A673 (cell line): ENCODE data around the gene USP10. TPM values are rescaled to one million over a fixed set of nuclear protein-coding genes. Genes with fewer than 3 reads are reported as not detected.

Source experiments
- BruUV-seq: library from RNA; stranded (reverse); fragments of 400-500 nt; replicated peaks from 2 replicates; lab custom pipeline; 2021; lab: Mats Ljungman, UMichigan
- CTCF ChIA-PET: fragments of 300-600 bp; sonication (Branson Sonifier 250); formaldehyde crosslinking; loops from one replicate; lab custom pipeline; 2022; ENCODE audit warnings: antibody characterized with exemption; lab: Charles Lee
- POLR2A ChIA-PET: fragments of 300-600 bp; sonication (Branson Sonifier 250); formaldehyde crosslinking; loops from one replicate; lab custom pipeline; 2022; ENCODE audit warnings: antibody characterized with exemption; ENCODE audit not compliant: low non-redundant PET; lab: Charles Lee
- DNase-seq: peaks from one replicate; pipeline ENCODE4 v3.0.0-alpha.2; 2015; ENCODE audit warnings: low spot score
- H3K27ac ChIP-seq: fragments of 200-600 bp; sonication (generic); 2 replicates; pipeline ENCODE4 v1.5.1; 2016; ENCODE audit warnings: mixed run types, low read depth, mild to moderate bottlenecking, mixed read lengths, antibody characterized with exemption, low read length; ENCODE audit not compliant: poor library complexity, severe bottlenecking
- H3K27me3 ChIP-seq: fragments of 200-600 bp; sonication (generic); replicated peaks from 2 replicates; pipeline ENCODE4 v1.6.1; 2017; ENCODE audit warnings: mixed run types, low read depth, mild to moderate bottlenecking, mixed read lengths, antibody characterized with exemption, low read length; ENCODE audit not compliant: insufficient read depth, poor library complexity
- H3K36me3 ChIP-seq: fragments of 200-600 bp; sonication (generic); 2 replicates; pipeline ENCODE4 v1.6.1; 2016; ENCODE audit warnings: mixed run types, mild to moderate bottlenecking, mixed read lengths, antibody characterized with exemption, low read length; ENCODE audit not compliant: insufficient read depth, poor library complexity, severe bottlenecking
- H3K4me1 ChIP-seq: fragments of 200-600 bp; sonication (generic); 2 replicates; pipeline ENCODE4 v1.6.1; 2017; ENCODE audit warnings: mixed run types, mild to moderate bottlenecking, mixed read lengths, antibody characterized with exemption, low read length; ENCODE audit not compliant: insufficient read depth, poor library complexity, severe bottlenecking
- H3K4me3 ChIP-seq: fragments of 200-600 bp; sonication (generic); 2 replicates; pipeline ENCODE4 v1.5.1; 2016; ENCODE audit warnings: low read depth, mixed run types, mild to moderate bottlenecking, mixed read lengths, low read length; ENCODE audit not compliant: poor library complexity, severe bottlenecking
- H3K9me3 ChIP-seq: fragments of 200-600 bp; sonication (generic); 2 replicates; pipeline ENCODE4 v1.6.1; 2016; ENCODE audit warnings: mixed run types, low read depth, mild to moderate bottlenecking, mixed read lengths, antibody characterized with exemption, low read length; ENCODE audit not compliant: poor library complexity, severe bottlenecking
- EZH2 ChIP-seq: fragments of 200-600 bp; sonication (generic); IDR thresholded peaks from 2 replicates; pipeline ENCODE4 v1.6.1; 2017; ENCODE audit warnings: borderline replicate concordance, low read depth, mild to moderate bottlenecking, mixed read lengths, antibody characterized with exemption, low read length; ENCODE audit not compliant: poor library complexity, severe bottlenecking
- intact Hi-C: fragments of 100-400 bp; cut with micrococcal nuclease; formaldehyde crosslinking; loops from one replicate; pipeline ENCODE4 v1.10.0; 2022; ENCODE audit not compliant: unreplicated experiment
- total RNA-seq: library from RNA; stranded (reverse); gene quantifications from 2 replicates; pipeline ENCODE4 v1.2.3, GENCODE V29; 2021
- TF ChIP-seq, protein P1 (sequence below): fragments of 300-800, 200-600 bp; sonication (generic); conservative IDR thresholded peaks from 2 replicates; pipeline ENCODE4 v1.5.1; 2017; ENCODE audit warnings: low read depth, mild to moderate bottlenecking, antibody characterized with exemption, low read length, moderate library complexity, mixed read lengths

USP10 gene
- total RNA-seq, 1 experiment from 2014 or later = 171 TPM

DNA sequence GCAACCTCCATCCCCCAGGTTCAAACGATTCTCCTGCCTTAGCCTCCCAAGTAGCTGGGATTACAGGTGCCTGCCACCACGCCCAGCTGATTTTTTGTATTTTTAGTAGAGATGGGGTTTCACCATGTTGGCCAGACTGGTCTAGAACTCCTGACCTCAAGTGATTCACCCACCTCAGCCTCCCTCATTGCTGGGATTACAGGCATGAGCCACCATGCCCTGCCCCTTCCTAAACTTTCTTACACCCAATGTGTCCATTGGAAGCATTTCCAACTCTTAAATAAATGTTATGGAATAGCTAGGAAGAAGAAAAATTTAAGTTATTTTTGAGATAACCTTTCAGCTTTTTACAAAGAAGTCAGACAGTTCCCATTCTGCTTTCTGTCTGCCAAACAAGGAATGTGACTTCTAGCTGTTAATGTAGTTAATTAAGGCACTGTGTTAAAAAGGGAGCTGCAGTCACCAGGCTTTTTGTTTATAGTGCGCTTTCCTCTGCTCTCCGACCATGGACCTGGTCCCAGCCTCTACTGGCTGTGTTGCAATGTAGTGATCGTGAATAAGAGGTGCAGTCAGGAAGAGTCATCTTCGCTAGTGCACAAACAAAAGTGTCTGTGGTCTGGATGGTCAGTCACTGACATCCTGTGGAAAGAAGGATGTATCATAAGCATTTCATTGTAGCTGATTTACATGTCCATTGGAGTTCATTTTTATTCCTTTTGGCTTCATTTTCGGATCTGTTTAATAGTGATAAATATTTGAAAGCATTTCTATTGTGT lies 39.7 kb downstream of the USP10 start:
- Histone ChIP-seq H3K27ac (no peak overlapping the region), H3K27me3 (no peaks in the 10 kb centered on the region), H3K9me3 (no peaks in the 10 kb centered on the region), H3K4me3 (no peak overlapping the region), H3K36me3 (peaks cover 3% of the 10 kb centered on the region), H3K4me1 (peaks cover 63% of the 10 kb centered on the region)
- ChIA-PET POLR2A (no interaction called here), CTCF (interaction anchor here (0.6 to 1.5 kb wide), 5 partner anchors 13 to 628 kb away, joined by 3 to 5 read pairs (median 5); no protein-coding TSS in a partner anchor)
- no TSS peak for BruUV-seq
- no peak for DNase-seq
- no peak for TF ChIP-seq EZH2
- TF ChIP-seq, protein P1, sequence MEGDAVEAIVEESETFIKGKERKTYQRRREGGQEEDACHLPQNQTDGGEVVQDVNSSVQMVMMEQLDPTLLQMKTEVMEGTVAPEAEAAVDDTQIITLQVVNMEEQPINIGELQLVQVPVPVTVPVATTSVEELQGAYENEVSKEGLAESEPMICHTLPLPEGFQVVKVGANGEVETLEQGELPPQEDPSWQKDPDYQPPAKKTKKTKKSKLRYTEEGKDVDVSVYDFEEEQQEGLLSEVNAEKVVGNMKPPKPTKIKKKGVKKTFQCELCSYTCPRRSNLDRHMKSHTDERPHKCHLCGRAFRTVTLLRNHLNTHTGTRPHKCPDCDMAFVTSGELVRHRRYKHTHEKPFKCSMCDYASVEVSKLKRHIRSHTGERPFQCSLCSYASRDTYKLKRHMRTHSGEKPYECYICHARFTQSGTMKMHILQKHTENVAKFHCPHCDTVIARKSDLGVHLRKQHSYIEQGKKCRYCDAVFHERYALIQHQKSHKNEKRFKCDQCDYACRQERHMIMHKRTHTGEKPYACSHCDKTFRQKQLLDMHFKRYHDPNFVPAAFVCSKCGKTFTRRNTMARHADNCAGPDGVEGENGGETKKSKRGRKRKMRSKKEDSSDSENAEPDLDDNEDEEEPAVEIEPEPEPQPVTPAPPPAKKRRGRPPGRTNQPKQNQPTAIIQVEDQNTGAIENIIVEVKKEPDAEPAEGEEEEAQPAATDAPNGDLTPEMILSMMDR = no peak
- intact Hi-C loops = loop anchor here (5.0 kb wide), 1 partner anchor 233 kb away; no protein-coding TSS in a partner anchor

DNA sequence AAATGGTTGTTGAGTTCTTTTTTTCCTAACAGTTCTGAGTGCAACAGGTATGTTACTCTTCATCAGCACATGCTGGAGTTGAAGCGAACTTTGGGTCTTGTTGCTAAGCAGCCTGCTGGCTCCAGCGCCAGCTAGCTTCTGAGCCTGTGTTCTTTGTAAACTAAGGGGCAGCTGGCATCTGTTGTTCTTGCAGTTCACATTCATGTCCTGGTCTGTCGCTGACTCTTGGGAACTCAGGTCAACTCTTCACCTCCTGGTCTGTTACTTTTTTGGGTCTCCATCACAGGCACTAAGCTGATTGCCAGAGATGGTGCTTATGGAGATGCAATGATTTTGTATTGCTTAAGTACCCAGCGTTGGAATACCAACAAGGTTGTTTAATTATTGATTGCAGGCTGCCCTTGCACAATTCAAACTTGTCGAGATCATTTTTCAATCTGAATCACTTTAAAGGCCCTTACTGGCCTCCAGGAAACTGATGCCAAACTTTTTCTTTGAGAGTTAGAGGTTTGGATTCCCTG lies 40.9 kb downstream of the USP10 start:
- H3K4me1 ChIP-seq = peaks cover 54% of the 10 kb centered on the region
- peaks cover 7% of the 10 kb centered on the region for H3K36me3 ChIP-seq
- no peak overlapping the region for H3K4me3 ChIP-seq
- POLR2A ChIA-PET = no interaction called here
- intact Hi-C loops = no loop called here
- DNase-seq = no peak
- TF ChIP-seq EZH2 = no peak
- TF ChIP-seq, protein P1 = no peak
- BruUV-seq = no TSS peak
- H3K27ac ChIP-seq = no peak overlapping the region
- CTCF ChIA-PET = no interaction called here
- no peaks in the 10 kb centered on the region for H3K9me3 ChIP-seq
- H3K27me3 ChIP-seq = no peaks in the 10 kb centered on the region

DNA sequence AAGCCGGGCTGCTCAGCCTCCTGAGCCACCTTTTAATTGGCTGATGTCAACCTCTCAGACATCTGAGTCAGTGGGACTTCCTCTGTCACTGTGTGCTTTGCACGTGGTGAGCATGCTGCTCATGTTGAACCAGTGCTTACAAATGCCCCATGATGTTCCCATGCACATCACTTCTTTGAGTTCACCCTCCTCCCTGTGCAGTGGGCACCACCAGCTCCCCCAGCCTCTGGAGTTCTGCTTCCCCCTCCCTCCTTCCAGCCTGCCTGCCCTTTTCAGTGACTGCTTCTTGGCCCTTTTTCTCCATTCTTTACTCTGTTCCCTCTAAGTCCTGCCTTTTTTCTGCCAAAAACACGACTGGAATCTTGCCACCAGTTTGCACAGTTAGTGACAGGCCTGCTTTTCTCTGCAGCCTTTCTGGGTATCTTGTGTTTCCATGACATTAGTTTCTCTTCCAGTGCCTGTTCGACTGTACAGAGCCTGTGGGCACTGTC lies 41.6 kb downstream of the USP10 start:
- no peaks in the 10 kb centered on the region for H3K9me3 ChIP-seq
- ChIA-PET CTCF (interaction anchor here (0.5 kb wide), 1 partner anchor 231 kb away, joined by 7 read pairs; no protein-coding TSS in a partner anchor), POLR2A (no interaction called here)
- H3K4me3 ChIP-seq = no peak overlapping the region
- TF ChIP-seq, protein P1 = no peak
- intact Hi-C loops = no loop called here
- no TSS peak for BruUV-seq
- peaks cover 13% of the 10 kb centered on the region for H3K36me3 ChIP-seq
- no peak overlapping the region for H3K27ac ChIP-seq
- no peaks in the 10 kb centered on the region for H3K27me3 ChIP-seq
- H3K4me1 ChIP-seq = peaks cover 47% of the 10 kb centered on the region
- no peak for DNase-seq
